ENCODE data around the gene UBA7. TPM values are rescaled to one million over a fixed set of nuclear protein-coding genes. Genes with fewer than 3 reads are reported as not detected.

UBA7 gene
- total and polyA plus RNA-seq, 2 of the 8 experiments (the other 6 are each of a cell fraction or from before 2014, with no cell fraction given): 0.34 to 0.65 TPM

GRCh38 chr3:49812916-49813496 lies 747 bp downstream of the UBA7 start (continued):
- TF ChIP-seq CHD7 (IDR thresholded peaks at IDR 0.05; ENCODE audit: insufficient replicate concordance, low read length) (no peak), TCF12 (IDR thresholded peaks at IDR 0.05; ENCODE audit: low read depth, low read length) (no peak), POLR2AphosphoS5 (IDR thresholded peaks at IDR 0.05; ENCODE audit: low read depth, low read length) (no peak), SRF (IDR thresholded peaks at IDR 0.05; ENCODE audit: low read depth, low read length) (no peak), YY1 (IDR thresholded peaks at IDR 0.05; ENCODE audit: low read depth, low read length) (no peak), RXRA (IDR thresholded peaks at IDR 0.05; ENCODE audit: insufficient read depth, low read depth, low read length) (no peak), SIN3A (conservative IDR thresholded peaks at IDR 0.05 in 1 of 2, IDR thresholded peaks at IDR 0.05 in 1 of 2; ENCODE audit: low read depth in 1 of 2, low read length in 2 of 2) (no peak), ASH2L (IDR thresholded peaks at IDR 0.05; ENCODE audit: low read length) (no peak)
